Stimulated activated CD4-positive, alpha-beta T cell treated with anti-CD3 and anti-CD28 coated beads, Interleukin-4, amount 100 ng/mL, for 1 hour (primary cell): ENCODE data around the gene ZNF746.
"Not testable (repeated sequence)": the region's sequence is repeated elsewhere in the genome, so short reads cannot be mapped to it uniquely, and the experiment has no call there.

Experiments used
- DNase-seq: peaks from one replicate; pipeline ENCODE4 v3.0.0-alpha.2; 2020

Gene ZNF746

GRCh38 chr7:149457766-149458165 is 39.8 kb downstream of the ZNF746 start:
- DNase-seq: no peak

GRCh38 chr7:149456506-149457421 is 40.8 kb downstream of the ZNF746 start:
- no peak for DNase-seq

- no peak for DNase-seq
These were observed 42.2 kb downstream of the ZNF746 start for GRCh38 chr7:149455175-149455950.

GRCh38 chr7:149454750-149455149 is 42.9 kb downstream of the ZNF746 start:
- no peak for DNase-seq

GRCh38 chr7:149454006-149454405 is 43.6 kb downstream of the ZNF746 start:
- DNase-seq: no peak

- no peak for DNase-seq
These were observed 46.8 kb downstream of the ZNF746 start for GRCh38 chr7:149450821-149451220.

GRCh38 chr7:149449897-149450296 is 47.7 kb downstream of the ZNF746 start:
- DNase-seq: no peak

GRCh38 chr7:149448961-149449360 is 48.6 kb downstream of the ZNF746 start:
- no peak for DNase-seq

GRCh38 chr7:149446026-149446425 is 51.6 kb downstream of the ZNF746 start:
- DNase-seq: not testable (repeated sequence)

- no peak for DNase-seq
These were observed 53.3 kb downstream of the ZNF746 start for GRCh38 chr7:149444287-149444686.

GRCh38 chr7:149443523-149443922 is 54.1 kb downstream of the ZNF746 start:
- no peak for DNase-seq

- DNase-seq: no peak
These were observed 54.7 kb downstream of the ZNF746 start for GRCh38 chr7:149442924-149443323.

- no peak for DNase-seq
These were observed 57.4 kb downstream of the ZNF746 start for GRCh38 chr7:149440222-149440621.

GRCh38 chr7:149436358-149436757 is 61.3 kb downstream of the ZNF746 start:
- no peak for DNase-seq

GRCh38 chr7:149433124-149433523 is 64.5 kb downstream of the ZNF746 start:
- DNase-seq: no peak

- DNase-seq: no peak
These were observed 65.4 kb downstream of the ZNF746 start for GRCh38 chr7:149432121-149432691.

GRCh38 chr7:149431486-149432120 is 66.0 kb downstream of the ZNF746 start:
- DNase-seq: no peak

GRCh38 chr7:149430192-149430591 is 67.4 kb downstream of the ZNF746 start:
- DNase-seq: no peak

GRCh38 chr7:149427893-149428292 is 69.7 kb downstream of the ZNF746 start:
- DNase-seq: no peak

GRCh38 chr7:149427096-149427680 is 70.4 kb downstream of the ZNF746 start:
- DNase-seq: no peak

- DNase-seq: no peak
These were observed 74.0 kb downstream of the ZNF746 start for GRCh38 chr7:149423449-149424110.

- peak; percentile 52 for DNase-seq
These were observed 74.7 kb downstream of the ZNF746 start for GRCh38 chr7:149422914-149423301.
